LNCAP (cell line): ENCODE results near the gene CIDEB.

Source experiments
- CTCF ChIP-seq: fragments of 450-650 bp; IDR thresholded peaks from 2 replicates; pipeline ENCODE4 v1.5.1; 2017; ENCODE audit warnings: mild to moderate bottlenecking

Gene CIDEB

DNA sequence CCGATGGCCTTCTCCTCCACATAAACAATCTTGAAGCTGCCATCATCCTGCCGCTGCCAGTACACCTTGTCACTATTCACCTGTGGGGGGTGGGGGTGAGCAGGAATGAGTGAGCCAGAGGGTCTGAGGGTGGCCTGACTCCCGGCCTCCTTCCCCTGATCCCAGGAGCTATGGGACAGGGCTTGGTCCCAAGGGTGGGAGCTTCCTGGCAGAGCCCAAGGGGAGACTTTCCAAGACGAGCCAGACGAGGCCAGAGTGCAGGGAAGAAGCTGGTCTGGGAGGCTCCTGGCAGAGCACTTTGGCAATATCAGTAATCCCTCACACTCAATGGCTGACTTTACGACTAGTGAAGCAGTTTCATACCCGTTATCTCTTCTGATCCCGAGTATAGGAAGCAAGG lies 52.3 kb downstream of the CIDEB start:
- no peak for TF ChIP-seq CTCF
